ENCODE data around the gene MMP13. TPM values are rescaled to one million over a fixed set of nuclear protein-coding genes. Genes with fewer than 3 reads are reported as not detected.

MMP13 gene
- total and polyA plus RNA-seq, 2 experiments from 2014 or later, result not detected

GRCh38 chr11:102934735-102935134 is 20.8 kb downstream of the MMP13 start:
- no peak for DNase-seq (ENCODE audit: low read depth in 1 of 2, low spot score in 1 of 2)
- H3K4me1 ChIP-seq (ENCODE audit: low read depth), result no peaks in the 10 kb centered on the region
- H3K27ac ChIP-seq, result no peak overlapping the region

GRCh38 chr11:102933627-102934026 is 21.9 kb downstream of the MMP13 start:
- Histone ChIP-seq H3K4me1 (ENCODE audit: low read depth) (peaks cover 5% of the 10 kb centered on the region), H3K27me3 (peaks cover 9% of the 10 kb centered on the region), H3K9me3 (ENCODE audit: low read depth) (no peaks in the 10 kb centered on the region), H3K36me3 (no peaks in the 10 kb centered on the region), H3K27ac (no peak overlapping the region), H3K4me3 (no peak overlapping the region)
- DNase-seq (ENCODE audit: low read depth in 1 of 2, low spot score in 1 of 2), result no peak
- no peak for TF ChIP-seq CTCF (IDR thresholded peaks at IDR 0.05; ENCODE audit: low read depth, low read length)

More at GRCh38 chr11:102934735-102935134, 20.8 kb downstream of the MMP13 start:
- Histone ChIP-seq H3K4me3 (no peak overlapping the region), H3K27me3 (peaks cover 9% of the 10 kb centered on the region), H3K9me3 (ENCODE audit: low read depth) (no peaks in the 10 kb centered on the region), H3K36me3 (no peaks in the 10 kb centered on the region)
- TF ChIP-seq CTCF (IDR thresholded peaks at IDR 0.05; ENCODE audit: low read depth, low read length), result no peak

- Histone ChIP-seq H3K4me1 (ENCODE audit: low read depth) (peaks cover 5% of the 10 kb centered on the region), H3K27ac (no peak overlapping the region), H3K4me3 (no peak overlapping the region), H3K36me3 (no peaks in the 10 kb centered on the region), H3K27me3 (peaks cover 9% of the 10 kb centered on the region), H3K9me3 (ENCODE audit: low read depth) (no peaks in the 10 kb centered on the region)
- no peak for DNase-seq (ENCODE audit: low read depth in 1 of 2, low spot score in 1 of 2)
- TF ChIP-seq CTCF (IDR thresholded peaks at IDR 0.05; ENCODE audit: low read depth, low read length), result no peak
These were observed 22.9 kb downstream of the MMP13 start for GRCh38 chr11:102932678-102933077.

DNA sequence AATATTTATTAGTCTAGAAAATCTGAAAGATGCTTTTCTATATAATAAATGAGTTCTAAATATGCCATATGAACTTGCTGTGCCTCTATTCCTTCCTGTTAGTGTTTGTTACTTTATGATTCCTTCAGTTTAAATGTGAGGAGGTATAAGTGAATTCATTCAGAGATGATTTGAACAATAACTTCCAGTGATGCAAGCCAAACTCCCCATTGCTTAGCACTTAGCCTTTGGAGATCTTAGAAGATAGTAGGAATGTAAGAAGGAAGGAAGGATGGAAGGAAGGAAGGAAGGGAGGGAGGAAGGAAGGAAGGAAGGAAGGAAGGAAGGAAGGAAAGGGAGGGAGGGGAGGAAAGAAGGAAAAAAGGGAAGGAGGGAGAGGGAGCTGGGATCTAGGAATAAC is 25.1 kb downstream of the MMP13 start:
- no peak for DNase-seq (ENCODE audit: low read depth in 1 of 2, low spot score in 1 of 2)
- no peak for TF ChIP-seq CTCF (IDR thresholded peaks at IDR 0.05; ENCODE audit: low read depth, low read length)
- Histone ChIP-seq H3K27ac (no peak overlapping the region), H3K4me1 (ENCODE audit: low read depth) (peaks cover 5% of the 10 kb centered on the region), H3K36me3 (no peaks in the 10 kb centered on the region), H3K9me3 (ENCODE audit: low read depth) (no peaks in the 10 kb centered on the region), H3K4me3 (no peak overlapping the region), H3K27me3 (peaks cover 9% of the 10 kb centered on the region)

- no peak for TF ChIP-seq CTCF (IDR thresholded peaks at IDR 0.05; ENCODE audit: low read depth, low read length)
- peaks cover 5% of the 10 kb centered on the region for H3K4me1 ChIP-seq (ENCODE audit: low read depth)
- no peaks in the 10 kb centered on the region for H3K36me3 ChIP-seq
- no peak overlapping the region for H3K4me3 ChIP-seq
- peaks cover 9% of the 10 kb centered on the region for H3K27me3 ChIP-seq
- no peak overlapping the region for H3K27ac ChIP-seq
- H3K9me3 ChIP-seq (ENCODE audit: low read depth), result no peaks in the 10 kb centered on the region
- DNase-seq (ENCODE audit: low read depth in 1 of 2, low spot score in 1 of 2), result no peak
These were observed 25.6 kb downstream of the MMP13 start for GRCh38 chr11:102929972-102930371.

GRCh38 chr11:102929166-102929565 is 26.4 kb downstream of the MMP13 start:
- no peaks in the 10 kb centered on the region for H3K36me3 ChIP-seq
- H3K27ac ChIP-seq, result no peak overlapping the region
- H3K9me3 ChIP-seq (ENCODE audit: low read depth), result no peaks in the 10 kb centered on the region
- H3K4me1 ChIP-seq (ENCODE audit: low read depth), result peaks cover 5% of the 10 kb centered on the region
- H3K4me3 ChIP-seq, result no peak overlapping the region
- H3K27me3 ChIP-seq, result peaks cover 9% of the 10 kb centered on the region
- no peak for DNase-seq (ENCODE audit: low read depth in 1 of 2, low spot score in 1 of 2)
- TF ChIP-seq CTCF (IDR thresholded peaks at IDR 0.05; ENCODE audit: low read depth, low read length), result no peak
